CD4-positive, alpha-beta T cell treated with Interleukin-2 at 100 ng/mL for 4 hours (primary cell): ENCODE measurements around the gene SZT2.
"Not testable (repeated sequence)": the region's sequence is repeated elsewhere in the genome, so short reads cannot be mapped to it uniquely, and the experiment has no call there.

Experiments used
- DNase-seq: peaks from one replicate; pipeline ENCODE4 v3.0.0-alpha.2; 2020; ENCODE audit warnings: low spot score

SZT2 gene

DNA sequence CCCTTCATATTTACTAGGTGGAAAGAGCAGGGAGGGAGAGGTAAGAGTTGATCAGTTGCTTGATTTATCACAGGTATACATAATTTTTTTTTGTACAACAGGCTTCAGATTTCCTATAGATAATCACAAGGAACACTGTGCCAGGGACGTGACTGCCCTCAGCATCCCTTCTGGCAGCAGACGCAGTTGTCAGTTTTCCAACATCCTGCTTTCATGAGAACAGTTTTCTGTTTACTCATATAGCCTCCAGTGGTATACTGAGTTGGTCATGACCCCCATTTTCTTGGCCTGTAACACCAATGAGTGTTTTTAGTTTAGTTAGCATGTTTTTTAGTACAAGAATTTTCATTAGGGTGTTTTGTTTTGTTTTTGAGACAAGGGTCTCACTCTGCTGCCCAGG is 103.1 kb downstream of the SZT2 start:
- no peak for DNase-seq

GRCh38 chr1:43493661-43494450 is 104.2 kb downstream of the SZT2 start:
- DNase-seq = no peak

GRCh38 chr1:43495204-43495603 is 105.5 kb downstream of the SZT2 start:
- no peak for DNase-seq

- no peak for DNase-seq
These were observed 110.2 kb downstream of the SZT2 start for GRCh38 chr1:43499898-43500297.

DNA sequence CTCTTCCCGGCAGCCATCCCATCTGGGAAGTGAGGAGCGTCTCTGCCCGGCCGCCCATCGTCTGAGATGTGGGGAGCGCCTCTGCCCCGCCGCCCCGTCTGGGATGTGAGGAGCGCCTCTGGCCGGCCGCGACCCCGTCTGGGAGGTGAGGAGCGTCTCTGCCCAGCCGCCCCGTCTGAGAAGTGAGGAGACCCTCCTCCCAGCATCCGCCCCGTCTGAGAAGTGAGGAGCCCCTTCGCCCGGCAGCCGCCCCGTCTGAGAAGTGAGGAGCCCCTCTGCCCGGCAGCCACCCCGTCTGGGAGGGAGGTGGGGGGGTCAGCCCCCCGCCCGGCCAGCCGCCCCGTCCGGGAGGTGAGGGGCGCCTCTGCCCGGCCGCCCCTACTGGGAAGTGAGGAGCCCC is 112.1 kb downstream of the SZT2 start:
- not testable (repeated sequence) for DNase-seq

GRCh38 chr1:43503534-43503933 is 113.8 kb downstream of the SZT2 start:
- no peak for DNase-seq
